ENCODE data around the gene FADS3.

FADS3 gene

GRCh38 chr11:61887839-61888494, 3.4 kb downstream of the FADS3 start:
- TF ChIP-seq ZFP30 (CRISPR knock-in tag; IDR thresholded peaks at IDR 0.05) = no peak
- peak; percentile 5; the same call in 1 of the 2 replicates for TF ChIP-seq ISL1 (CRISPR knock-in tag; IDR thresholded peaks at IDR 0.05)
- peak; percentile 64 for ATAC-seq

GRCh38 chr11:61886643-61887042, 4.7 kb downstream of the FADS3 start:
- ATAC-seq = no peak
- TF ChIP-seq TSHZ2 (CRISPR knock-in tag; IDR thresholded peaks at IDR 0.05) (no peak), CSRNP3 (CRISPR knock-in tag; IDR thresholded peaks at IDR 0.05) (no peak), ZC3H10 (CRISPR knock-in tag; IDR thresholded peaks at IDR 0.05) (no peak), CREB5 (CRISPR knock-in tag; IDR thresholded peaks at IDR 0.05; ENCODE audit: low read depth) (no peak), ZNF565 (CRISPR knock-in tag; conservative IDR thresholded peaks at IDR 0.05; ENCODE audit: low read depth) (no peak)

GRCh38 chr11:61885784-61886580, 5.4 kb downstream of the FADS3 start:
- ATAC-seq = no peak
- no peak for TF ChIP-seq RARB (CRISPR knock-in tag; IDR thresholded peaks at IDR 0.05)
- TF ChIP-seq CREB5 (CRISPR knock-in tag; IDR thresholded peaks at IDR 0.05; ENCODE audit: low read depth) = no peak
- no peak for TF ChIP-seq TCF4 (CRISPR knock-in tag; IDR thresholded peaks at IDR 0.05; ENCODE audit: borderline replicate concordance)
- no peak for TF ChIP-seq TSHZ2 (CRISPR knock-in tag; IDR thresholded peaks at IDR 0.05)
- TF ChIP-seq GLIS3 (CRISPR knock-in tag; IDR thresholded peaks at IDR 0.05) = no peak
- no peak for TF ChIP-seq ZNF70 (CRISPR knock-in tag; IDR thresholded peaks at IDR 0.05)
- TF ChIP-seq ESRRG (CRISPR knock-in tag; IDR thresholded peaks at IDR 0.05) = no peak
- no peak for TF ChIP-seq SNAI2 (CRISPR knock-in tag; IDR thresholded peaks at IDR 0.05)

- TF ChIP-seq GLIS3 (CRISPR knock-in tag; IDR thresholded peaks at IDR 0.05) (no peak), ZNF565 (CRISPR knock-in tag; conservative IDR thresholded peaks at IDR 0.05; ENCODE audit: low read depth) (no peak), ZNF70 (CRISPR knock-in tag; IDR thresholded peaks at IDR 0.05) (no peak)
- no peak for ATAC-seq
Observed at GRCh38 chr11:61885166-61885778, 6.1 kb downstream of the FADS3 start.
